Skin epidermis (tissue), 12 donors: ENCODE results near the gene FUZ.
A peak's percentile ranks its signal among the peaks of the same experiment; 100 is the strongest.

Experiments
- H3K27ac ChIP-seq, 21 experiments: fragments of 200-600 bp; sonication (generic) in 11 of 21; one replicate each; pipeline ENCODE4 v1.5.0; 2020; ENCODE audit warnings: mild to moderate bottlenecking in 3 of 21, inconsistent platforms in 2 of 21, moderate library complexity in 2 of 21
- H3K4me3 ChIP-seq, 7 experiments: fragments of 200-600 bp; sonication (generic) in 2 of 7; one replicate each; pipeline ENCODE4 v1.5.0; 2020; ENCODE audit warnings: inconsistent platforms in 2 of 7, mild to moderate bottlenecking in 2 of 7, moderate library complexity in 1 of 7

Gene FUZ

DNA sequence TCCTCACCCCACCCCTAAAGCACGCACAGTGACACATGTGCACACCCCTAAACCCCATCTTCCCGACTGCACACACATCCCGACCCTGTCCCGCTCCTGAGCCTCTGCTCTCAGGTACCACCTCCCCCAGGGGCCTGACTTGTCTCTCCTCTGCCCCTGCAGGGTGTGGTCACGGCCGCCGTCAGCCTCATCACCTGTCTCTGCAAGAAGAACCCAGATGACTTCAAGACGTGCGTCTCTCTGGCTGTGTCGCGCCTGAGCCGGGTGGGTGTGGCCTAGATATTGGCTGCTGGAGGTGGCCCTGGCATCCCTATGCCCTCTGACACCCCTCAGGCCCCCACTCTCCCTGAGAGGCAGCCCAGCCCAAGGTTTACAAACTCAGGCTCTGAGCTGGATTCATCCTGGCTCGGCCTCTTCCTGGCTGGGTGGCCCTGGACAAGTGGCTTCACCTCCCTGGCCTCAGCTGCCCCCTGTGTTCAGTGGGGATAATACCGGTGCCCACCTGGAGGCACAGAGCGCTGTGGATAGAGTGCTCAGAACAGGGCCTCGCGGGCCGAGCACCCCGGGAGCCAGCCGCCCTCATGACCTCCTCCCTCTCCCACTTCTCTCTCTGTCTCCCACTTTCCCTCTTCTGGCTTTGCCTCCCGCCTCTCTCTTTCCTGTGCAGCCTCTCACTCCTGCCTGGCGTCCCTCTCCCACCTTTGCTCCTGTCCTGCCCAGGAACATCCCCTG, 20.1 kb downstream of the FUZ start:
- Histone ChIP-seq H3K4me3 (no peak overlapping the region), H3K27ac (no peak overlapping the region)

DNA sequence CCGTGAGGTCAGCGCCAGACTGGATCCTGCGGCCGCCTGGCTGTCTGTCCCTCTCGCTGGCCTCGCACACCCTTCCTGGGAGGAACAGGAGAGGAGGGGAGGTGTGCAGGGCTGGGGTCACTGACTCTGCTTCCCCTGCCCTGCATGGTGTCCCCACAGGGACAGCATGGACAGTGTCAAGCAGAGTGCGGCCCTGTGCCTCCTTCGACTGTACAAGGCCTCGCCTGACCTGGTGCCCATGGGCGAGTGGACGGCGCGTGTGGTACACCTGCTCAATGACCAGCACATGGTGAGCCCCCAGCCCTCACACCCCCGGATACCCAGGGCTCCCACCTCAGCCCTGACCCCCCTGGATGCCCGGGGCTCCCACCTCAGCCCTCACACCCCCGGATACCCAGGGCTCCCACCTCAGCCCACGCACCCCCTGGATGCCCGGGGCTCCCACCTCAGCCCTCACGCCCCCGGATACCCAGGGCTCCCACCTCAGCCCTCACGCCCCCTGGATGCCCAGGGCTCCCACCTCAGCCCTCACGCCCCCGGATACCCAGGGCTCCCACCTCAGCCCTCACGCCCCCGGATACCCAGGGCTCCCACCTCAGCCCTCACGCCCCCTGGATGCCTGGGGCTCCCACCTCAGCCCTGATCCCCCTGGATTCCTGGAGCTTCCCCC, 21.2 kb downstream of the FUZ start:
- Histone ChIP-seq H3K4me3 (no peak overlapping the region), H3K27ac (no peak overlapping the region)

DNA sequence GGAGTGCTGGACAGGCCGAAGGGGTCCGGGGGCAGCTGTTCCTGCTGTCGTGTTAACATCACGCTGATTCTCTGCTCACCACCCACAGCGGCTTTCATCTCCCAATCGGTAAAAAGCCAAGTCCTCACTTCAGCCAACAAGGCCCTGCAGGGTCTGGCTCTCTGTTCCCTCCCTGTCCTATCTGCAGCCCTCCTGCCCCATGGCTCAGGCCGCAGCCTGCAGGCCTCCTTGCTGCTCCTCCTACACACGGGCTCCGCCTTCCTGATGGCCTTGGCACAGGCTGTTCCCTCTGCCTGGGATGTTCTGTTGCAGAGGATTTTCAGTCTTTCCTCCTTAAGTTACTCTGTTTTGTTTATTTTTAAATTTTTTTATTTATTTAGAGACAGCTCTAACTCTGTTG, 22.2 kb downstream of the FUZ start:
- Histone ChIP-seq H3K27ac (no peak overlapping the region), H3K4me3 (no peak overlapping the region)

DNA sequence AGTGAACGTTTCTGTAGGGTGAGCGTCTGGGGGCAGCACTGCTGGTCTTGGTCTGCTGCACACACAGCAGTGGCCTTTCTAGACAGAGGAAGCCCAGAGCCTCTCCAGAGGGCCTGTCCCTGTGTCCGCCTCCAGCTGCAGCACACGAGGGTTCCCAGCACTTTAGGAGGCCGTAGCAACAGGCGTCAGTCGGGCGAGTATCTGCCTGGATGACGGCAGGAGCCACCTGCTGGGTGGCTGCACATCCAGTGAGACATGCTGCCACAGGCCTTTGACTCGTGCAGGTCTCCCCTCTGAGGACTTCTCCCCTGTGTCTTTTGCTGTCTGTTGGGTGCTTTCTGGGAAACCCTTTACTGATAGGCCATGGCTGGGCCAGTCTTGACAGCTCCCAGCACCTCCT, 24.2 kb downstream of the FUZ start:
- H3K4me3 ChIP-seq = no peak overlapping the region
- H3K27ac ChIP-seq = no peak overlapping the region

DNA sequence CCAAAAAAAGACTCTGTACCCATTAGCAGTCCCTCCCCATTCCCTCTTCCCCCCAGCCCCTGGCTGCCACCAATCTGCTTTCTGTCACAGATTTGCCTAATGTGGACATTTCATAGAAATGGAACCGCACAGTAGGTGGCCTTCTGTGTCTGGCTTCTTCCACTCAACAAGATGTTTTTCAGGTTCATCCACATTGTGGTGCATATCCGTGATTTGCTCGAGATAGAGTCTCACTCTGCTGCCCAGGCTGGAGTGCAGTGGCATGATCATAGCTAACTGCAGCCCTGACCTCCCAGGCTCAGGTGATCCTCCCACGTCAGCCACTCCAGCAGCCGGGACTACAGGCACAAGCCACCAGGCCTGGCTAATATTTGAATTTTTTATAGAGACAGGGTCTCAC, 25.3 kb downstream of the FUZ start:
- no peak overlapping the region for H3K4me3 ChIP-seq
- no peak overlapping the region for H3K27ac ChIP-seq

DNA sequence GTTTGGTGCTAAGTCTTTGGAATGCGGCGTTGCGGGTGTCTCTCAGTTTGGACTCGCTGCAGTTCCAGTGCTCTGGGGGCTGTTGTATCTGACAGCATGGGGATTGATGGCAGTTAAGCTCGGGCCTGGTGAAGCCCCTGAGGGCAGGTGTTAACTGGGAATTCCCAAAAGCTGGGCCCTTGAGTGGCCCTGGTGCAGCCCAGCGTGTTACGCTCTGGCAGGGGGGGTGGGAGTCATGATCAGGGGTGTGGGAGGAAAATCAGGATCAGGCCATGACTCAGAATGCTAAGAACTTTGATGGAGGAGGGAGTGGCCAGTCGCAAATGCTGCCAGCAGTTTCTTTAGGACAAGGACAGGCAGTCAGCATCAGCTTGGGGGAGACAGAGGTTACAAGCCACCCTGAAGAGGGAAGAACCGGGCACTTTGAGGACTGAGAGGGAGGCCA, 26.7 kb downstream of the FUZ start:
- peak overlapping the region in 10 of 21 experiments; percentile 14 to 71 (median 46) for H3K27ac ChIP-seq
- H3K4me3 ChIP-seq = no peak overlapping the region

DNA sequence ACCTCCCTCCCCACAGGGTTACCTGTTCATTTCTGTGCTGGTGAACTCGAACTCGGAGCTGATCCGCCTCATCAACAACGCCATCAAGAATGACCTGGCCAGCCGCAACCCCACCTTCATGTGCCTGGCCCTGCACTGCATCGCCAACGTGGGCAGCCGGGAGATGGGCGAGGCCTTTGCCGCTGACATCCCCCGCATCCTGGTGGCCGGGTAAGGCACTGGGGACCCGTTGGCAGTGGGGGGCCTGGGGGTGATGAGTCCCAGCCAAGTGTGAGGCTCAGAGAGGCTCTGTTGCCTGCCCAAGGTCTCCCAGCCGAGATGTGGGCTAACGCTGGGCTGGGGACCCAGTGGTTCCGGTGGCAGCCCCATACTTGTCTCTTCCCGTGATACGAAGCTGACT, 30.6 kb downstream of the FUZ start:
- Histone ChIP-seq H3K27ac (peak overlapping the region in 1 of 21 experiments; percentile 2), H3K4me3 (no peak overlapping the region)

DNA sequence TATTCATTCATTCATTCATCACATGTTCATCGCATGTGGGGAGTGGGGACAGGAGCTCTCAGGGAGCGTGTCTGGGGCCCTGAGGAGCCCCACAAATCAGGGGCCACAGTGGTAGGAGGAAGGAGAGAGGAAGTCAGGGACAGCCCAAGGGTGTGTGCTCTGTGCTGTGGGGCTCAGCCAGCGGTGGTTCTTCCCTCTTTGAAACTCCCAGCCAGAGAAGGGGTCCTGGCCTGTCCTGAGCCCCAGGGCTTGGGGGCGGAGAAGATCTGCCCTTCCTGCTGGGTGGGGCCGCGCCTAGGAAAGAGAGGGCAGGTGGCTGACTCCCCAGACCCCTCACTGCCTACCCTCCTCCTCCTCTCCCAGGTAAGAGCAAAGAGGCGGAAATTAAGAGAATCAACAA, 31.7 kb downstream of the FUZ start:
- no peak overlapping the region for H3K4me3 ChIP-seq
- peak overlapping the region in 4 of 21 experiments; percentile 5 to 66 (median 28) for H3K27ac ChIP-seq

DNA sequence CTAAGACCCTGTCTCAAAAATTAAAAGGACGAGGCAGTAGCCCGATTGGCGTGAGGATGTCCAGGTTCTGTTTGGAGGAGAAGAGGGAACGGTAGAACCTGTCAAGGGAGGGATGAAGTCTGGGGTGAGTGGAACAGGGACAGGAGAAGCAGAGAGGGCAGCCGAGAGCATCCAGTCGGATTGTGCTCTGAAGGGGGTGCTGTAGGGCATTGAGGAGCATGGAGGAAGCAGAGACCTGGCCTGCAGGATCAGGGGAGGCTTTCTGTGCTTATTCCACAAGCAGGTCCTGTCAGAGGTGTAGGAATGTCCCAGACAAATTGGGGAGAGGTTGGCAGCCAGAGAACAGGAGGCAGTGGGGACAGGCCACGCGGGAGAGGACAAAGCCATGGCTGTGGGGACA, 32.2 kb downstream of the FUZ start:
- H3K27ac ChIP-seq = peak overlapping the region in 7 of 21 experiments; percentile 5 to 66 (median 30)
- no peak overlapping the region for H3K4me3 ChIP-seq

DNA sequence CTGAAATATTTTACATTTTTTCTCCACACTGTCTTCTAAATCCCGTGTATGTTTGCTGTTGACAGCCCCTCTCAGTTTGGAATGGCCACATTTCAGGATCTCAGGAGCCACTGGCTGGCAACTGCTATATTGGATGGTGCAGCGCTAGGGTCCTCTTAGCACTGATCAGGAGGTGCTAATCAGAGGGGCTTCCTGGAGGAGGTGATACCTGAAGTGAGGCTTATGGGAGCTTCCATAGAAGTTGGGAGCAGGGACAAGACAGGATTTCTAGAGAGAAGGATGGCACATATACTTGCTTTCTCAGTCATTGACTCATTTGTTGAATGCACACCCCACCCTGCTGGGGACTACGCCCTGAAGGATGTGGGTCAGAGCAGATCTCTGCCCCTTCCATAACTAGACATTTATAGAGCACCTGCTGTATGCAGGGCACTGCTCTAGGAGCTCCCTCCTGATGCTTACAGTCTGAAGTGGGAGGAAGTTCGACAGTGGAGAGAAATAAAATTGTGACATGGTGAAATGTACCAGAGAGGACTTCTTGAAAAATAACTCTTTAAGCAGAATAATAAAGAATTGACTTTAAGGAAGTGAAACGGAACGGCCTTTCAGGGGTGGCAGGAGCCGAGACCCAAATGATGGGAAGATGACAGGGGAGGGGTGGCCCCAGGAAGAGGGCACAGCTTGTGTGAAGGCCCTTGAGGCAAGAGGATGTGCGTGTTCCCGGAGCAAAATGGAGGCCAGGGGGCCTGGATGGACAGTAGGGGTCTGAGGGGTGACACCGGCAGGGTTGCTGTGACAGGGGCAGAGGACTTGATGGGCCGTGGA, 33.1 kb downstream of the FUZ start:
- Histone ChIP-seq H3K4me3 (no peak overlapping the region), H3K27ac (peak overlapping the region in 7 of 21 experiments; percentile 16 to 57 (median 30))

DNA sequence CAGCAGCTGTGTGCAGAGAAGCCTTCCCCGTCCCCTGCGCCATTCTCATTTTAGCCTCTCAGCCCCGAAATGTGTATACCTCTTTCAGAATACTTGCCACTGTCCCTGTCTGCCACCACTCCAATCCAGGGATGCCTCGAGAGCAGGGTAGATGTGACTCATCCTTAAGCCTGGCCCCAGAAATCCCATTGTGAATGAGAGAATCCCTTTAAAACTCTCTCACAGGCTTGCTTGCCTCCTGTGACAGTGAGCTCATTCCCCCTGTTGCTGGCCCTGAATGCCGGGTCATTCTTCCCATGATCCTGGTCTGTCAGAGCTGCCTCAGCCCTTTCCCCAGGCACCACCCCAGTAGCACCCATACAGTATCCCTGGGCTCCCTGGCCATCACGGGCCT, 36.7 kb downstream of the FUZ start:
- Histone ChIP-seq H3K4me3 (no peak overlapping the region), H3K27ac (peak overlapping the region in 5 of 21 experiments; percentile 1 to 35 (median 11))

DNA sequence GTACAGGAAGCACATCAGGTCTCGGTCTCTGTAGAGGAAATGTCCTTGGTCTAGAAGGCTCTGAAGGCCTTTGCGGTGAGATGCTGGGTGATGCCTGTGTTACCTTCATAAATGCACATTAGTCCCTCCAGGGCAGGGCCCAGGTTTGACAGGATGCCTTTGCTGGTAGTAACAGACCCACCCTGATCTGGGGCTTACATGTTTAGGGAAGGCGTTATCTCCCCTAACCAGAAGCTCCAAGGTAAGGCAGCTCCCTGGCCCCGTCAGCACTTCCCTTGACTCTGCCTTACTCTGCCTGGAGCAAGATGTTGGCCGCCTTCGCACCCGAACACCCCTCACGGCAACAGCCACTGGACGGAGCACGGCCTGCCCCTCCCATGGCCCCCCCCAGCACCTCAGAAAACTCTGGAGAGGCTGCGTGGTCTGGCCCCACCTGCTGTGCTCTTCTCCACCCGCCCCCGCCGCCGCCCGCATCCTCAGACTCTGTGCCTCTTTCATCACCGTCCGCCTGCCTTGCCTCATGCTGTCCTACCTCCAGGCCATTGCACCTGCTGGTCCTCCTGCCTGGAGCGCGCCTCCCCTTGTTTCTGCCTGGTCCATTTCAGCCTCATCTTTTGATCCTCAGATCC, 37.2 kb downstream of the FUZ start:
- Histone ChIP-seq H3K4me3 (no peak overlapping the region), H3K27ac (peak overlapping the region in 7 of 21 experiments; percentile 1 to 35 (median 28))

DNA sequence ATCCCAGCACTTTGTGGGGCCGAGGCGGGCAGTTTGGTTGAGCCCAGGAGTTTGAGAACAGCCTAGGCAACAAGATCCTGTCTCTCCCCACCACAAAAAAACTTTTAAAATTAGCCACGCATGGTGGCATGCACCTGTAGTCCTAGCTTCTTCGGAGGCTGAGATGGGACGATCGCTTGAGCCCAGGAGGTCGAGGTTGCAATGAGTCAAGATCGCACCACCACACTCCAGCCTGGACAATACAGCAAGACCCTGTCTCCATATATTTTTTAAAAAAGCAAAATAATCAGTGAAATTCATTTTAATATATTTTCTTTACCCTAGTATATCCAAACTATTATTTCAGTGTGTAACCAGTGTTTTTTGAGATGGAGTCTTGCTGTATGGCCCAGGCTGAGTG, 38.1 kb downstream of the FUZ start:
- no peak overlapping the region for H3K4me3 ChIP-seq
- peak overlapping the region in 3 of 21 experiments; percentile 21 to 51 (median 28) for H3K27ac ChIP-seq

DNA sequence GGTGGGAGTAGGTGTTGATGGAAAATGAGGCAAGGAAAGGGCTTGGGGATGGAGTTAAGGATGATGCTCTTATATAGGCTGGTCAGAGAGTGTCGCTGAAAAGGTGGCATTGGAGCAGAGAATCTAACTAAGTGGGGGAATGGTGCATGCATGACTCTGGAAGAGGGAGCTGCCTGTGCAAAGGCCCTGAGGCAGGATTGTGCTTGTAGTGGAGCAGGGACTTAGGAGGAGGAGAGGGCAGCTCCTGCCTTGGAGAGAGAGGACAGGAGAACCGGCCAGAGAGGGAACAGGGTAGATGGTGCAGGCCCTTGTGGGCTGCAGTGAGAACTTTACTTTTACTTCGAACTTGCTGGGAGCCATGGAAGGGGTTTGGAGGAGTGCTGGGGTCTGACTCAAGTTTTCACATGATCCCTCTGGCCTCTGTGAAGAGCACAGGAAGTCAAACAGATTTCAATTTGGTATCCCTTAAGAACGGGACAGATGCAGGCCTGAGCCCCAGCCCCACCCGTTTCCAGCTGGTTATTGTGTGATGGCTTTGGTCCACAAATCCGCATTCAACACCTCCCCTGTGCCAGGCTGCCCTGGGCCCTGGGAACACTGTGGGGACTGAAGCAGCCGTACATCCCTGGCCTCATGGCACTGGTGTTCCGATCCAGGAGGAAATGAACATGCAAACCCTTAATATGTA, 39.3 kb downstream of the FUZ start:
- Histone ChIP-seq H3K4me3 (no peak overlapping the region), H3K27ac (peak overlapping the region in 1 of 21 experiments; percentile 49)

DNA sequence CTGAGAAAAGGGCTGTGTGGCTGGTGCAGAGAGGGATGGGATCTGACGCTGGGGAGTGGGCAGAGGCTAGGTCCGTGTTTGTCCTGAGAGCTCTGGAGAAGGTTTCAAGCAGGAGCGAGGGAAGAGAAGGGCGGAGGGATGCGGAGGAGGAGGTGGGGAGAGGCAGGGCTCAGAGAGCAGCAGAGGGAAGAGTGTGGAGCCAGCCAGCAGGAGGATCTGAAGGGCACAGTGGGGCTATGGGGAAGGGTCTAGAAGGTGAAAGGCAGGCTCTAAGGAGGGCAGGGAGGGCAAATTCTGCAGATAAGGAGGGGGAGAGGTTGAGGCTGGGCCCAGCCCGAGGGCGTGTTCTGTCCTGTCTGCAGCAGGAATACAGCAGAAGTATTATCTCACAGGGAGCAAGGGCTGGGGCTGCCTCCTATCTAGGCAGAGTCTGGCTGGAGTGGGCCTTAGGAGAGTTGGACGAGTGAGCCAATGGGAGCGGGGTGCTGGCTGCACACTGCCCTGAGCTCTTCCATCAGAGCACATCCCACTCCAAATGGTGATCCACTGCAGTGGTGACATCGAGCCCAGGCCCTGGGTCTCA, 40.2 kb downstream of the FUZ start:
- peak overlapping the region in 5 of 21 experiments; percentile 3 to 43 (median 30) for H3K27ac ChIP-seq
- H3K4me3 ChIP-seq = no peak overlapping the region

DNA sequence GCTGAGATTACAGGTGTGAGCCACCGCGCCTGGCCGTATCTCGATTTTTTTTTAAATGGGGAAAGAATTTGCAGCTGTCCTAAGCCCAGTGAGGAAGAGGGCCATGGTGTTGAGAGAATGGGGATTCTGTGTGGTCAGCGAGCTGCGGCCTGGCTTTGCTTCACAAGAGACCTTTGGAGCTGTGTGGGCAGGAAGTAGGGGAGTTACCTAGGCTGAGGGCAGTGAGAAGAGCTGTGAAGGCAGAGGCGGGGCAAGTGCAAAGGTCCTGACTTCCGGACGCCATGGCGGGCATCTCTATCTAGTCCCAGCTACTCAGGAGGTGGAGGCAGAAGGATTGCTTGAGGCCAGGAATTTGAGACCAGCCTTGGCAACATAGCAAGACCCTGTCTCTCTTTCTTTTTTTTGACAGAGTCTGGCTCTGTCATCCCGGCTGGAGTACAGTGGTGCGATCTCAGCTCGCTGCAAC, 41.4 kb downstream of the FUZ start:
- Histone ChIP-seq H3K27ac (peak overlapping the region in 1 of 21 experiments; percentile 5), H3K4me3 (no peak overlapping the region)

DNA sequence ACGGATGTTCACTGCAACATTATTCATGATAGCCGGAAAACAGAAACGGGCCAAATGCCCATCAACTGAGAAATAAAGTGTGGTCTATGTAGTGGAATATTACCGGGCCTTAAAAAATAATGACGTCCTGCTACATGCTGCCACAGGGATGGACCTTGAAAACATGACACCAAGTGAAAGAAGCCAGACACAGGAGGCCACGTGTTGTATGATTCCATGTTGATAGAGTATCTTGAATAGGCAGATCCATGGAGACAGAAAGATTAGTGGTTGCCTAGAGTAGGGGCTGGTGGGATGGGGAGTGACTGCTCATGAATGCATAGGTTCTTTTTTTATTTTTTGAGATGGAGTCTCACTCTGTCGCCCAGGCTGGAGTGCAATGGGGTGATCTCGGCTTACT, 42.6 kb downstream of the FUZ start:
- Histone ChIP-seq H3K27ac (no peak overlapping the region), H3K4me3 (no peak overlapping the region)

DNA sequence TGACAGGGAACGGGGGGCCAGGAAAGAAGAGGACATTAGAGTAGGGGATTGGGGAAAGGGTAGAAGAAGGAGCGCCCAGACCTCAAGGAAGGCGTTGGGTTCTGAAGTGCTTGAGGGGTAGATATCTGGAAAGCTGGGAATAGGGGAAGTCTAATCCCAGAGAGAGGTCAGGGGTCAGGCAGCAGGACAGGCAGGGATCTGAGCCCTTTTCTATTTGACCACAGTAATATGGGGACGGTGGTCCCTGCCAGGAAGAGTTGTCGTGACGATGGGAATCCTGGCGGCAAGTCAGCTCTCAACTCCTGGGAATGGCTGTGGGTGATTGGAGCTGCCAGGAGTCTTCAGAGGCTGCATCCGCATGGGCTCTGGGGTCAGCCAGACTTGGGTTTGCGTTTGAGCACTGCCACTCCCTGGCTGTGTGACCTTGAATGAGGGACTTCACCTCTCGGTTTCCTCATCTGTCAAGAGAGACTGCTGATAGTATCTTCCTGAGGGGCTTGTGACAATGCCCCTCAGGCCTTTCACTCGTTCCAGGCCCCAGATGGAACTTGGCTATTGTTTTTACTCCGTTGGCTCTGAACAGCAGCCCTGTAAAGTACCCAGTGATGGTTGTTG, 45.0 kb downstream of the FUZ start:
- H3K4me3 ChIP-seq = peak overlapping the region; percentile 59 to 89 (median 81)
- H3K27ac ChIP-seq = peak overlapping the region in 17 of 21 experiments; percentile 76 to 95 (median 92)
